RCC 7860 (cell line): ENCODE results near the gene LILRB3.
"Not testable (repeated sequence)": the region's sequence is repeated elsewhere in the genome, so short reads cannot be mapped to it uniquely, and the experiment has no call there.

Experiments
- DNase-seq: peaks from one replicate; pipeline ENCODE4 v3.0.0-alpha.2; 2015; ENCODE audit warnings: low spot score
- FAIRE-seq: peaks from 2 replicates; lab custom pipeline; 2012; peaks lifted over from hg19 to GRCh38; lab: Jason Lieb, UNC

Gene LILRB3

DNA sequence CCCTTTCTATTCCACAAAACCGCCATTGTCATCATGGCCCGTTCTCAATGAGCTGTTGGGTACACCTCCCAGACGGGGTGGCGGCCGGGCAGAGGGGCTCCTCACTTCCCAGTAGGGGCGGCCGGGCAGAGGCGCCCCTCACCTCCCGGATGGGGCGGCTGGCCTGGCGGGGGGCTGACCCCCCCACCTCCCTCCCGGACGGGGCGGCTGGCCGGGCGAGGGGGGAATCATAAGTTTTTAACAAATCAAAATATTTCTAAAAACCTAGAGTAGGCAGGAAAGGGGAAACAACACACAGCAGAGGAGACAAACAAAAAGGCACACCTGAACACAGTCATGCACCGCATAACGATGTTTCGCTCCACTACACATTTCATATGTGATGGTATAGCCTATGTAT, 8.1 kb downstream of the LILRB3 start:
- not testable (repeated sequence) for FAIRE-seq

GRCh38 chr19:54214217-54214616, 8.6 kb downstream of the LILRB3 start:
- not testable (repeated sequence) for FAIRE-seq, DNase-seq

More for the DNA sequence above, 8.1 kb downstream of the LILRB3 start:
- DNase-seq: not testable (repeated sequence)

GRCh38 chr19:54211235-54211634, 11.6 kb downstream of the LILRB3 start:
- DNase-seq: no peak
- FAIRE-seq: no peak

GRCh38 chr19:54209811-54210494, 12.9 kb downstream of the LILRB3 start:
- peak; percentile 95 for DNase-seq
- FAIRE-seq: peak; percentile 95

- DNase-seq (peak; percentile 36), FAIRE-seq (no peak)
These were observed 13.6 kb downstream of the LILRB3 start for GRCh38 chr19:54209058-54209810.

DNA sequence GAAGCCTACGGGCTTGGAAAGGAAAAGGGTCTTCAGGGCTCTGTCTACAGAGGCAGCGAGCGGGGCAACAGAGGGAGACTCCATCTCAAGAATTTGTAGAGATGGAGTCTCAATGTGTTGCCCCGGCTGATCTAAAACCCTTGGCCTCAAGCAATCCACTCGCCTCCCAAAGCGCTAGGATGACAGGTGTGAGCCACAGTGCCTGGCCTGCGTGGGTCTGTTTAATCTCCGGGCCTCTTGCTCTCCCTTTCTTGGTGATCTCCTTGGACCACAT, 14.1 kb downstream of the LILRB3 start:
- FAIRE-seq: no peak
- DNase-seq: peak; percentile 8

GRCh38 chr19:54207983-54208783, 14.6 kb downstream of the LILRB3 start:
- DNase-seq: peak; percentile 19

DNA sequence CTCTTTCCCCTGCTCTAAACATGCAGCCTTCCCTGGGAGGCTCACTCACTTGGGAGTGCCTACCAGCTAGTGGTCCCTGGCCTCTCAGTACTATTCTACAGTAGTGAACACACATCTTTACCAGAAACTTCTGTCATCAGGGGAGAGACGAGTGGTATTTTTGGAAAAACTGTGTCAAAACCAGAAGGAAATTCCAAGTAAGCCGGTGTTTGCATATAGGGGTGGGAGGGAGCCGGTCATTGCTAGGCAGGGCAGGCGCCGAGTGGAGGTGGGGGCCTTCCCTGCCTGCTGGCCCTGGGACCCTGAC, 15.2 kb downstream of the LILRB3 start:
- DNase-seq (no peak), FAIRE-seq (no peak)

More at GRCh38 chr19:54207983-54208783, 14.6 kb downstream of the LILRB3 start:
- FAIRE-seq: no peak

GRCh38 chr19:54207193-54207592, 15.6 kb downstream of the LILRB3 start:
- not testable (repeated sequence) for DNase-seq, FAIRE-seq

DNA sequence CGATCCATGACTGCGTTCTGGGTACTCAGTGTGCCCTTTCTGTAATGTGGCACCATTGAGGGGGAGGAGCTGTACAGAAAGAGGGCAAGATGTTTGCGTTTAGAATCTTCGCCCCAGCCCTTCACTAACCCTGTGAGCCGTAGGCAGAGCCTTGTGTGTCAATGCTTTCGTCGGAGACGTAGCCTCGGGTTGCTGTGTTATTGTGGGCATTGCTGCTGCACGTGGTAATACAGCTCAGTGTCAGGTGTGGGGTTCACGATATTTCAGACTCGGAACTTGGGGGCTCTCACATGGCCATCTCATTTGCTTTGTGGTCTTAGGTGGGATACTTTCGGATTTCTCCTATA, 16.0 kb downstream of the LILRB3 start:
- no peak for DNase-seq
- no peak for FAIRE-seq

- no peak for FAIRE-seq
- no peak for DNase-seq
These were observed 16.6 kb downstream of the LILRB3 start for GRCh38 chr19:54206030-54206830.

DNA sequence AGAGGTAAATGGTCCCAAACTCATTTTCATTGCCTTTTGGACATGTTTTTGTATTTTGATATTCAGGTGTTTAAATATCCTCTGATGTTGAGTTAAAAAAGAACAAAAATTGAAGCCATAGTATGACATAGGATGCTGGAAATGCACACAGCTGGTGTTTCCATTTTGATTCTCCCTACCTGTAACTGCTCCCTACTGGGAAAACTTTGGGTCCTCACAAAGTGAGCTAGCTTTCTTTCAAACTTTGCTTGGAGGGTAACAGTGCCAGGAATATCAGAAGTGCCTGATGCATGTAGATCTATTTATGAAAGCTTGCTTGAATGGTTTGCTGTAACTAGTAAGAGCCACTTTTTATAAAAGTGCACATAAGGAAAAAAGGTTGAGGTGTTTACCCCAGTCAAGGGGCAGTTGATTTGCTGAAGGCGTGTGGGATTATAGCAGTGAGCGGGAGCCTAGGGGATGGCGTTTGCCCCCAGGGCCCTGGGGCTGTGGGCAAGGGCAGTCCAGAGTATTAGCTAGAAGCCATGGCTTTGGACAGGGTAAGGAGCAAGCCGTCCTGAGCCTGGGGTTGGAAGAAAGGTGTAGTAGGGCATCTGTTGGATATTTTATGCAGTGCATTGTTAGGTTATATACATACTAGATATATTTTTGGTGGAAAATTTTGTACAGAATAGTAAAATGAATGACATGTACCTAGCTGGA, 17.9 kb downstream of the LILRB3 start:
- FAIRE-seq (no peak), DNase-seq (no peak)

DNA sequence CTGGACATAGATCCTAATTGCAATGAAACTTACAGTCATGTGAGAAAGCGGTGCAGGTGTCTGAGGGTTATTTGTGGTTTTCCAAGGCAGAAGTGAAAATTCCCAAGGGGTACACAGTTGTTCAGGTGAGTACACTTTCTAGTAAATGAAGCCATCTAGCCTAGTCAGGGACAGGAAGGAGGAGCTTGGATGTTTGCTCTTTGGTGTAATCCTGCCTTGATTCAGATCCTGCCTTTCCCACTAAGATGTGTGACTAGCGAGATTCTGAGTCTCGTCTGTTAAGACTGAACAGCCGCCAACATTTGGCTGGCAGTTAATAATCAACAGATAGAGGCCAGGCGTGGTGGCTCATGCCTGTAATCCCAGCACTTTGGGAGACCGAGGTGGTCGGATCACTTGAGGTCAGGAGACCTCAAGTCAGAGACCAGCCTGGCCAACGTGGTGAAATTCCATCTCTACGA, 19.6 kb downstream of the LILRB3 start:
- FAIRE-seq (peak; percentile 93), DNase-seq (peak; percentile 86)

DNA sequence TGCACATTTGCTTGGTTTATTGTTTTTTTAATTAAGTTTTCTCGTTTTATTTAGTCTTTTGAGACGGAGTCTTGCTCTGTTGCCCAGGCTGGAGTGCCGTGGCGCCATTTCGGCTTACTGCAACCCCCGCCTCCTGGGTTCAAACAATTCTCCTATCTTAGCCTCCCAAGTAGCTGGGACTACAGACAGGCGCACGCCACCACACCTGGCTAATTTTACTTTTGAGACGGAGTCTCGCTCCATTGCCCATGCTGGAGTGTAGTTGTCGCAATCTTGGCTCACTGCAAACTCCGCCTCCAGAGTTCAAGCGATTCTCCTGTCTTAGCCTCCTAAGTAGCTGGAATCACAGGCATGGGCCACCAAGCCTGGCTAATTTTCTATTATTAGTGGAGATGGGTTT, 20.8 kb downstream of the LILRB3 start:
- DNase-seq (peak; percentile 7), FAIRE-seq (no peak)

DNA sequence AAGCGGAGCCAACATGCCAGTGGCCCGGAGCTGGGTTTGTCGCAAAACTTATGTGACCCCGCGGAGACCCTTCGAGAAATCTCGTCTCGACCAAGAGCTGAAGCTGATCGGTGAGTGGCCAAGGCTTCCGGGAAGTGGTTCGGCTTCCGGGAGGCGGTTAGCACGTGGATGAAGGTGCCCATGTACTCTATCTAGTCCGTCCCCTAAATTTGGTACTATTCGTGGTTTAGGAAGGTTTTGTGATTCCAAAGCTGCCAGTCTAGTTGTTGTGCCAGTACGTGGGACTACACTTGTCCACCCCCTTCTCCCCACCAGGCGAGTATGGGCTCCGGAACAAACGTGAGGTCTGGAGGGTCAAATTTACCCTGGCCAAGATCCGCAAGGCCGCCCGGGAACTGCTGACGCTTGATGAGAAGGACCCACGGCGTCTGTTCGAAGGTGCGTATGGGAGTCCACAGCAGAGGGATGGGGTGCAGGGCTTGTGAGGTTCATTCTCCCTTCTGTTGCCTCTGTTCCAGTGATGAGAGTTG, 21.6 kb downstream of the LILRB3 start:
- no peak for FAIRE-seq
- DNase-seq: no peak

- DNase-seq: no peak
- no peak for FAIRE-seq
These were observed 23.4 kb downstream of the LILRB3 start for GRCh38 chr19:54199401-54199800.

DNA sequence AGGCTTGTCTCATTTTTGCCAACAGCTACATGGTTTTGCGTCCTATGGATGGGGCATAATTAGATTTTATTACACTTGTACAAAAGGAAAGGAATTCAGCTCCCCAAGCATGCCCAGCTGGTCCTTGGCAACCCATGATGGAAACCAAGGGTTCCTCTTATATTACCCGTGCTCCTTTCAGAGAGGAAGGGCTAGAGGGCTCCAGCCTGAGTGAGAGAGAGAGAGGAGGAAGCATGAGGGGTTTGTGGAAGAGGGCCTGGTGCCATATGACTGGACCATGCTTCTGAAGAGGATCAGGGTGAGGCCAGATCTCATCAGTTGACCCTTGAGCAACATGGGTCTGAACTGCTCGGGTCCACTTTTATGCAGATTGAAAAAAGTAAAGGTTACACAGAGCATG, 25.7 kb downstream of the LILRB3 start:
- DNase-seq (no peak), FAIRE-seq (no peak)

GRCh38 chr19:54196536-54196935, 26.3 kb downstream of the LILRB3 start:
- DNase-seq: no peak
- no peak for FAIRE-seq

- not testable (repeated sequence) for FAIRE-seq, DNase-seq
These were observed 28.3 kb downstream of the LILRB3 start for GRCh38 chr19:54194463-54194862.

- no peak for FAIRE-seq
These were observed 29.8 kb downstream of the LILRB3 start for GRCh38 chr19:54193011-54193410.

More at GRCh38 chr19:54193011-54193410, 29.8 kb downstream of the LILRB3 start:
- no peak for DNase-seq
